Peyer's patch (tissue), 4 donors: Measurements from ENCODE around the gene ANXA2.

Experiments
- CTCF ChIP-seq, 6 experiments: fragments of 450-650 bp in 4 of 6; fragments of 200-600 bp in 2 of 6; sonication (generic) in 1 of 6; IDR thresholded peaks; one replicate each; pipeline ENCODE4 v1.5.1; 2017 to 2019; ENCODE audit warnings: antibody characterized with exemption in 6 of 6, mild to moderate bottlenecking in 3 of 6, moderate library complexity in 1 of 6
- POLR2A ChIP-seq, 2 donors: fragments of 450-650 bp; IDR thresholded peaks; one replicate each; pipeline ENCODE4 v1.5.1; 2017; ENCODE audit warnings: antibody characterized with exemption in 2 of 2, mild to moderate bottlenecking in 2 of 2, moderate library complexity in 2 of 2

GRCh38 chr15:60301024-60301423, 96.8 kb downstream of the ANXA2 start:
- TF ChIP-seq POLR2A (IDR thresholded peaks at IDR 0.05) (no peak), CTCF (IDR thresholded peaks at IDR 0.05) (no peak)
